ENCODE data around the gene PRDM16. TPM values are rescaled to one million over a fixed set of nuclear protein-coding genes. Genes with fewer than 3 reads are reported as not detected.

The PRDM16 gene
- total RNA-seq, 1 experiment from 2014 or later: 0.61 TPM

DNA sequence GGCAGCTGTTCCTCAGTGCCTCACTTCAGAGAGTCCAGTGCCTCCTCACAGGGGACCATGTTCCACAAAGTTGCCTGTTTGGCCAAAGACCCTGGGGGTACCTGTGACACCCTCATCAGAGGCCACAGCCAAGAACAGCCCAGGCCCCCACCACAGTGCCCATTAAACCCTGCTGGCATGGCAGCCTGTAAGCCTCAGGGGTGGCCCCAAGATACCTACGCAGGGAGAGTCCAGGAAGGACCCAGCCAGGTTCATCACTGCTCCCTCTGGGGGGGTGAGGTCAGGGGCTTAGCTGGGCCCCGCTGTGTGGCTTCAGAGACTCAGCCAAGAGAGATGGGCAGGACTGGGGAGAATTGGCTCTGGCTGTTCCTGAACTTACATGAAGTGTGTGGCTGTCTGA, 19.1 kb upstream of the PRDM16 start:
- in situ Hi-C loops (cut with HindIII; ENCODE audit: low pct_unique_long_range_greater_than_20kb, low sequenced_read_pairs): no loop called here
- no peak for DNase-seq (ENCODE audit: low read depth, low spot score)

DNA sequence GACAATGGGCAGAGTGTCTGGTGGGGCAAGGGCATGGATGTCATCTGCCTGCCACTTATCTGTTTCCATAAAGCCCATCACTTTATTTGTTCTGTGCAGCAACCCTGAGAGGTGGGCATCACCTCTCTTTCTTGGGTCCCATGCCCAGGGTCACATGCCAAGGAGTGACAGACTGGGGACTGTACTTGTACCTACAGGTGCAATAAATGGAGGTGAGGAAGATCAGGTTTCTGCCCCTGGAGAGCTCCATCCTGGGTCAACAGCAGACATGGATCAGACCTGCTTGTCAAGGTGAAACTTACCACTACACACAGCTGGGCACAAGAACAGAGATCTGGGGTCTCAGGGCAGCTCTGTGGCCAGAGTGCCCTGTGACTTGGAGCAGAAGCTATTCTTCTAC, 18.4 kb upstream of the PRDM16 start:
- in situ Hi-C loops (cut with HindIII; ENCODE audit: low pct_unique_long_range_greater_than_20kb, low sequenced_read_pairs): no loop called here
- DNase-seq (ENCODE audit: low read depth, low spot score): no peak

DNA sequence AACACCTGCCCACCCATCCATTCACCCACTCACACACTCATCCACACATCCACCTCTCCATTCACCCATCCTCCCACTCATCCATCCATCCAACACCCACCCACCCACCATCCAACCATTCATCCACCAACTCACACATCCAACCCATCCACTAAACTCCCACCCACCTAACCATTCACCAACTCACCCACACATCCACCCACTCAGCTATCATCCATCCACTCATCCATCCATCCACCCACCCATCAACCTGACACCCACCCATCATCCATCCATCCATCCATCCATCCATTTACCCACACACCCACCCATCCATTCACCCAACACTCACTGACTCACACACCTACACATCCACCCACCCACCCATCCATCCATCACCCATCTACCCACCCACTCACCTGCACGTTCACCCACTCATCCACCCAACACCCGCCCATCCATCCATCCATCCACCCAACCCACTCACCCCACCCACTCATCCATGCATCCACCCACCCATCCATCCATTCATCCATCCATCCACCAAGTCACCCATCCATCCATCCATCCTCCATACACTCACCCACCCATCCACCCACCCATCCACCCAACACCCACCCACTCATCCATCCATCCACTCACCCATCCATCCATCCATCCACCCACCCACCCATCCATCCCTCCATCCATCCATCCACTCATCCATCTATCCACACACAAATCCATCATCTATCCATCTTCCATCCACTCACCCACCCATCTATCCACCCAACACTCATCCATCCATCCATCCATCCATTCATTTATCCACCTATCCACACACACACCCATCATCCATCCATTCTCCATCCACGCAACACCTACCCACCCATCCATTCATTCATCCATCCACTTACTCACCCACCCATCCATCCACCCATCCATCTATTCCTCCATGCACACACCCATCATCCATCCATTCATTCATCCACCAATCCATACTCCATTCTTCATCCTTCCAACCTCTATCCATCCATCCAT, 17.4 kb upstream of the PRDM16 start:
- no peak for DNase-seq (ENCODE audit: low read depth, low spot score)
- in situ Hi-C loops (cut with HindIII; ENCODE audit: low pct_unique_long_range_greater_than_20kb, low sequenced_read_pairs): no loop called here

DNA sequence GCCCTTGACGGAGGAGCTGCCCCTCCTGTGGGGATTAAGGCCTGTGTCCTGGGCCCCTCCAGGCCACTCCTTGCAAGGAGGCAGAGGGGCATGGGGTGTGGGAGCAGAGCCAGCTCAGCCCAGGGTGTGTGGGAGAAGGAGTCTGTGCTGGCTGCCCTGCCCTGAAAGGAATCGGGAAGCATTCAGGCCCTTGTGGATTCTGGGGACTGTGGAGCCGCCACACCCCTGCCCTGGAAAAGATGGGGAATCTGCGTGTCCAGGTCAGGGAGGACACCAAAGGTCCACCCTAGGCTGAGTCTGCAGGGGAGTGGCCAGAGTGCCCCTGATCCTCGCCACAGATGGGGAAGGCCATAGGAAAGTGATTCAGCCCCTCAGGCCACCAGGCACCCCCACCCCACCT, 16.5 kb upstream of the PRDM16 start:
- DNase-seq (ENCODE audit: low read depth, low spot score): no peak
- in situ Hi-C loops (cut with HindIII; ENCODE audit: low pct_unique_long_range_greater_than_20kb, low sequenced_read_pairs): no loop called here

DNA sequence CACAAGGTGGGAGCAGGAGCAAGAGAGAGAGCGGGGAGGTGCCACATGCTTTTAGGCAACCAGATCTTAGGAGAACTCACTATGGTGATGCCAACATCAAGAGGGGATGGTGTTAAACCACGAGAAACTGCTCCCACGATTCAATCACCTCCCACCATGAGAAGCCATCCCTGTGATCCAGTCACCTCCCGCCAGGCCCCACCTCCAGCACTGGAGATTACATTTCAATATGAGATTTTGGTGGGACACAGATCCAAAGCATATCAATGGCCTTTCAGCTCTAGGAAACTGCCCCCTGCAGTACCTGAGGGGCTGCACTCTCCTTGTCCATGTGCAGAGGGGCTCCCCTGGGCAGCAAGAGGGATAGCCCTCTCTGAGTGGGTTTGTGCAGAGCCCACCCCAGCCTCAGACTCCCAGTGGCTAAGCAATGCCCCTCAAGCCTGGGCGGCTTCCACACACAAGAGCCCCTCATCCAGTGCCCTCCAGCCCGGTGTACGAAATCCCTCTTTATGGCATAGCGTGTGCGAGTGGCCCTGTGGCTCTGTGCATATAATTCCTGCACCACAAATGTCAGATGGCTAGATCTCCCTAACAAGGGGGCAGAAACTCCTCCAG, 15.5 kb upstream of the PRDM16 start:
- in situ Hi-C loops (cut with HindIII; ENCODE audit: low pct_unique_long_range_greater_than_20kb, low sequenced_read_pairs): no loop called here
- DNase-seq (ENCODE audit: low read depth, low spot score): no peak

DNA sequence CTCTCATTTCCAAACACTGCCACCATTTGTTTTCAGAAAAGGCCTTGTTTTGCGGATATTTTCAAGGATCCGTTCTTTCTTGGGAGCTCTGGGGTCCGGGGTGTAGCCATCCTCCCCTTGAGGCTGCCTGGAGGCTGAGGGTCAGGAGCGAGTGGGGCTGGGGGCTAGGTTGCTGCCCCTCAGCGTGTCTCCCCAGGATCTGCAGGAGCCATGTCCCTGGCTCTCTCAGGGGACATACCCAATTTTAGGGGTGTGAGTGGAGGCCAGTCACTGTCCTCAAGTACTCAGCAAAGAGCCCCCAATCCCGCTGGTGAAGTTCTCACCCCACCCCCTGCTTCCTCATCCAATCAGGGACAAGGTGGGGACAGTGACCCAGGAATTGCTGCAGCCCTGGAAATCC, 15.0 kb upstream of the PRDM16 start:
- no peak for DNase-seq (ENCODE audit: low read depth, low spot score)
- in situ Hi-C loops (cut with HindIII; ENCODE audit: low pct_unique_long_range_greater_than_20kb, low sequenced_read_pairs): no loop called here

DNA sequence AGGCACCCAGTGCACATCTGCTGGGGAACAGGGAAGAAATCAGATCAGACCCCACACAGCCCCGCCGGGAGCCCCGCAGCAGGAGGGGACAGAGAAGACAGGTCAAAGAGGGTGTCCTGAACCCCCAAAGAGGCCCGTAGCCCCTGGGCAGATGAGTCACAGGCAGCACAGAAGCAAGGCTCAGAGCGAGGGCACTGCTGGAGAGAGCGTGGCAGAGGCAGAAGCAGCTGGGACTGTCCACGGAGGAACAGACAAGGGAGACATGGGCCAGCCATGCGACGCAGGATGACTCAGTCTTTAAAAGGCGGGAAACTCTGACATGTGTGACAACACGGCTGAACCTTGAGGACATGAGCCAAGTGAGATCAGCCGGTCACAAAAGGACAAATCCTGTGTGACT, 14.5 kb upstream of the PRDM16 start:
- DNase-seq (ENCODE audit: low read depth, low spot score): no peak

DNA sequence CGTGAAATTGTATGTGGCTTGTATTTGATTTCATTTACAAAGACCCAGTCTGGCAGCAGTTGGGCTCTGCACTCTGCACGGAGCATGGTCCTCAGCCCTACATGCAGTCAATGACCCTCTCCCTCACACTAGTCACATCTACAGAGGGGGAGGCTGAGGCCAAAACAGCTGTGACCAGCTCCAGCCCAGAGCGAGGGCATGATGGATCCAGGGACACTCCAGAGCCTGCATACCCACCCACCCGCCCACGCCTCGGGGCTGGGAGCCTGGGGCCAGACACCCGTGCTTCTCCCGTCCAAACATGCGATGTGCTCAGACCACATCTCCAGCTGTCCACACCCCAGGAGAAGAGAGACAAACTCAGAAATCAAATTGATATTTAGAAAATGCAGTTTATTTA, 14.0 kb upstream of the PRDM16 start:
- no peak for DNase-seq (ENCODE audit: low read depth, low spot score)
- in situ Hi-C loops (cut with HindIII; ENCODE audit: low pct_unique_long_range_greater_than_20kb, low sequenced_read_pairs): no loop called here

More for the DNA sequence above, 14.5 kb upstream of the PRDM16 start:
- in situ Hi-C loops (cut with HindIII; ENCODE audit: low pct_unique_long_range_greater_than_20kb, low sequenced_read_pairs): no loop called here

DNA sequence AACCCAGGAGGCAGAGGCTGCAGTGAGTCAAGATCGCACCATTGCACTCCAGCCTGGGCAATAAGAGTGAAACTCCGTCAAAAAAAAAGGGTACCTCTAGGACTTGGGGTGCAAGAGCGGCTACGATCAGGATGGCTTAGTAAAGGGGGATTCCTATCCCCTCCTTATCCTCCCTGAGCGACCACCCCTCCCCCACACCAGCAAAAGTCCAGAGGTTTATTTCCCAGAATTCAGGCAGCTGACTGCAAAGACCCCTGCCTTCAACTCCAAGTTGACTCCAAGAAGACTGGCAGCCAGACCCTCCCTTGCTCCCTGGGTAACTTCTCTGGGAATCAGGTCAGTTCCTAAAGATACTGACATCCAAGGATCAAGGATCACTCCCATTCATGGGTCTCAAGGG, 12.4 kb upstream of the PRDM16 start:
- no peak for DNase-seq (ENCODE audit: low read depth, low spot score)
- in situ Hi-C loops (cut with HindIII; ENCODE audit: low pct_unique_long_range_greater_than_20kb, low sequenced_read_pairs): no loop called here

DNA sequence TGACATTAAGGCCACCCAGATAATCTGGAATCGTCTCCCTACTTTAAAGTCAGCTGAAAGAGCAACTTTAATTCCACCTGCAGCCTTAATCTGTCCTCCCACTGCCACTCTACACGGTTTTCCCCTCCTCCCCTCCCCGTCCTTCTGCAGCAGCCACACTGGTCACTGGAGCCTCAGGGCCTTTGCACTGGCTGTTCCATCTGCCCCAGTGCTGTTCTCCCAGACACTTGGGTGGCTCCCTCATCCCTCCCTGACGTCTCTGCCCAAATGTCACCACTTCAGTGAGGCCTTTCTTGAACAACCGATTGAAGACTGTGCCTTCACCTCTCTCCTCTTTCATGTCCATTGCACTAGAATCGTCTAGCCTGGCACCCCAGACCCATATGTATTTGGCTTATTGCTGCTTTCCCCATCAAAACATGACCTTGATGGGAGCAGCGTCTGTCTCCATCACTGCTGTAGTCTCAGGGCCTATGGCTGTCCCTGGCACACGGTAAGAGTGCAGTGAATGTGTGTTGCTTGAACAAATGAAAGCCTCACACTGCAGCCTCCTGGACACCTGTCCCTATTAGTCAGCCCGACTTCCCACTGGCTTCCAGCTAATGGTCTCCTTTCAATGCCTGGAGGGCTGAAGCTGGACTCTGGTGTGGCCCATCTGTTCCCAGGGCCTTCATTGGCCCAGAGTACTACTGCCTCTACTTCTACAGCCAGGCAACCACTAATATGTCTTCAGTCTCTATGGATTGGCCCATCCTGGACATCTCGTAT, 10.6 kb upstream of the PRDM16 start:
- in situ Hi-C loops (cut with HindIII; ENCODE audit: low pct_unique_long_range_greater_than_20kb, low sequenced_read_pairs): no loop called here
- no peak for DNase-seq (ENCODE audit: low read depth, low spot score)

DNA sequence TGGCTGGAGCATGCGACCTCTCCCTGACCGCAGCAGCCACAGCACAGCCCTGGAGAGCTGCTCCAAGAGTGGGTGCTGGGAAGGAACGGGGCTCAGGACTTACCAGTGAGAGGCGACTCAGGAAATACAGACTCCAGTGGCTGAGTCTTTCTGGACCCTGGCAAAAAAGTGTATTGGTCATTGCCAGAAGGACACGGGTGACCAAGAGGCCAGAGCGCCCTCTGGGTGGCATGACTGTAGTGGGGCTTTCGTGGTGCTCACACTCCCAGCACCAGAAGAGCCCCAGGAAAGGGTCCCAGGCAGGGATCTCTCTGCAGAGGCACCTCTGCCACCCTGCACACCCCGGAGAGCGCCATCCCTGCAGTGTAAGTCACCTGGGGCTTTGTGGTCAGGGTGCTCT, 8.9 kb upstream of the PRDM16 start:
- in situ Hi-C loops (cut with HindIII; ENCODE audit: low pct_unique_long_range_greater_than_20kb, low sequenced_read_pairs): no loop called here
- no peak for DNase-seq (ENCODE audit: low read depth, low spot score)

DNA sequence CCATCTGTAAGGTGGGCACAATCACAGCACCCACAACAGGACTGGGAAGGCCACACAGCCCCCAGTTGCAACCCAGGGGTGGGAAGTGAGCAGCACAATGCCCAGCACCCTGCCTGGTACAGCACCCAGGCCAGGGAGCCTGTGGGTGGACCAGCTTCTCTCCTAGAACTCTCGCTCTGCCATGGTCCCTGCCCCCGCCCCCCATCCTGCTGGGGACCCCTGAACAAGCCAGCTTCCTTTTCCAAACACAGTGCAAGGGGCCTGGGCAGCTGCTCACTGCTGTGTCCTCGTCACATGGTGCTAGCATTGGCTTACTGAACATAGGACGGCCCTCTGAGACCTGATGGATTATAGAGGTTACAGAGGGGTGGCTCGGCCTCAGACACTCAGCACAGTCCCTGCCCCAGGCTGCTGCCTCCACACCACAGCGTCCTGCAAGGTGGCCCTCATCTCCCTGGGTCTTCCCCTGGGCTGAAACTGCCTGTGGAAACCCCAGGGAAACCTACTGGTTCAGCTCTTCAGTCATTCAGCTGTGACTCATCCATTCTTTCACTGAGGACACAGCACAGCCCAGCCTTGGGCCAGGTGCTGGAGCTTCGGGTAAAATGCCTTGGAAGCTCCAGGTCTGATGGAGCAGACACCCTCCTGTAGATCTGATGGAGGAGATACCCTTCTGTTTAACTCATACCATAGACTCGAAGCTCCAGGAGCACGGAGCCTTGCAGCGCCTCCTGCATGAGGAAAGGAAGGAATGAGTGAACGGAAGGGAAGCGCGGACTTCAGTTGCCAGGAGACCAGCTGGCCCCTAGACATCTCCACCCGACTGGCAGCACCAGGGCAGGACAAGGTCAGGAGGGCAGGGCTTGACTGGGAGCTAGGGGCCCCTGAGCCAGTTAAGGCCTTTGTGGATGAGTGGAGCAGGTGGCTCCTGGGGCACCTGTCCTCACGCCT, 8.1 kb upstream of the PRDM16 start:
- DNase-seq (ENCODE audit: low read depth, low spot score): no peak
- in situ Hi-C loops (cut with HindIII; ENCODE audit: low pct_unique_long_range_greater_than_20kb, low sequenced_read_pairs): no loop called here

DNA sequence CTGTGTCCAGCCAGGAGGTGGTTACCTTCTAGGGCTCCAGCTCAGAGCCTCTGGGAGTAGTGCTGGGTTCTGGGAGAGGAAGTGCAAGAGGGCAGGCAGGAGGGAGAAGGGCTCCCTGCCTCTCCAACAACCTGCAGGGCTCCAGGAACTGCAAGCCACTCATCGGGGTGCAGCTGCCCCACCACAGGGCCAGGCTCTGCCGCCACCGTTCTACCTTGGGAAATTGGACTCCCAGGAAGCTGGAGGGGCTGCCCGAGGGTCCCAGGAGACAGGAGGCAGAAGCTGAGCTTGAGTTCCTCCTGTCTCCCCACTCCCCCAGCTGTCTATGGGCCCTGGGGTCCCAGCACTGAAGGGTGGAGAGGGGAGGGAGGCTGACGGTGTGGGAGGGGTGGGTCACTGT, 7.4 kb upstream of the PRDM16 start:
- DNase-seq (ENCODE audit: low read depth, low spot score): no peak
- in situ Hi-C loops (cut with HindIII; ENCODE audit: low pct_unique_long_range_greater_than_20kb, low sequenced_read_pairs): no loop called here

DNA sequence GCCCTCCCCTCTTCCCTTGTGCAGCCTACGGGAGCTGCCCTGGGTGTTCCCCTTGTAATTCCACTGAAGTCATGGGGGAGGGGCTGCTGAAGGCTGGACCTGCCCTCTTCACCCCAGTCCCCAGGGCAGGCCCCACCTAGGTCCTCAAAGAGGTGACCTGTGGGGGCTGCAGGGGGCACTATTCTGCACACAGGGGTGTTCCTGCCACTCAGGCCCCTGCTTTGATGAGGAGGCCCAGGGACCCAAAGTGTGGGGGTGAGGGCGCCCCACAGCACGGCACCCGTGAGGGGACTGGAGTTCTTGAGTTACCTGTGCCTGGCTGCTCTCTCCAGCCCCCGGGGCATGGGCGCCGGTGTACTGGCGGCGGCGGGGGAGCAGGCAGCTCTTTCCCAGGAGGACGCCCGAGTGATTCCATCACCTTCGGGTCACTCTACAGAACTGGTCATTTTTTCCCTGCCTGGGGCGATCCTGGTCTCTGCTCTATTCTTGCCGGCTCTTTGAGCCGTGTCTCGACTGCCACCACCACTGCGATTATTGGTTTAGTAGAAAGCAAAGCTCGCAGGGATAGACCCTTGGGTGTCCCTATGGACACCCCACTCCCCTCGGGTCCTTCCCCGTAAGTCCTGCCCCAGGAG, 6.9 kb upstream of the PRDM16 start:
- in situ Hi-C loops (cut with HindIII; ENCODE audit: low pct_unique_long_range_greater_than_20kb, low sequenced_read_pairs): no loop called here
- no peak for DNase-seq (ENCODE audit: low read depth, low spot score)

DNA sequence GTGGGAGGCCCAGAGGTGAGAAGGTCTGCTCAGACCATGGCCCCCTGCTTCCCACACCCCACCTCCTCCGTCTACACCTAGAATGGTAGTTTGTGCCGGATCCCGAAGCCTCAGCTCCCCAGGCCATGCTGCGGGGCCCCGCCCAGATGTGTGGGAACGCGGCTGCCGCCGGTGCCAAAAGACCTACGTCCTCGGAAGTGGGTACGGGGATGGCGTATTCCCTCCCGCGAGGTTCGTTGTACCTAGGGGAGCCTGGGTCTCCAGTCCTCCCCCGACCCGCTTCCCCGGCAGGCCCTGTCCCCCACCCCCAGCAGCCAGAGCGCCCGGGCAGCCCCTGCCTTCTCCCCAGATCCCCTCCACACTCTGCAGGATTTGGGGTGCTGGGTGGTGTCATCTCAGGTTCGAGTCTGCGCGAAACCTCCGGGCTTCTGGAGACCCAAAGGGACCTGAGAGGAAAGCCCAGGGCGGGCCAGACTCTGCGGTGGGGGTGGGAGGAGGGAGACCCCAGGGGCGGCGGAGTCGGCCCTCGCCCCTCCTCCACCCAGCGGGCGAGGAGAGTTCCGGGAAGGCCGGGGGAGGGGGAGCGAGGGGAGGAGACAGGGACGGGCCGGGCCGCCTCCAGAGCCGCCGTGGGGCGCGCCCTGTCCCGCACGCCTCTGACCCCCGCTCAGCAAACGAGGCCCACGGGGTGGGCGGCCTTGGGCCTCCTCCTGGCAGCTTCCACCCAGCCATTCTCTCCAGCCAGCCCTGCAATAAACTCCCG, 6.2 kb upstream of the PRDM16 start:
- in situ Hi-C loops (cut with HindIII; ENCODE audit: low pct_unique_long_range_greater_than_20kb, low sequenced_read_pairs): no loop called here
- no peak for DNase-seq (ENCODE audit: low read depth, low spot score)

Measured in SK-MEL-5 (cell line).